NCI-H345 treated with DMSO at 0.1 percent for 48 hours (cell line): ENCODE results near the gene PITPNC1.
"Not testable (repeated sequence)": the region's sequence is repeated elsewhere in the genome, so short reads cannot be mapped to it uniquely, and the experiment has no call there.

Experiments
- DNase-seq: peaks from one replicate; lab custom pipeline; 2025; ENCODE audit not compliant: unreplicated experiment; lab: John Stamatoyannopoulos, UW

The PITPNC1 gene

GRCh38 chr17:67376737-67377487 is at the start of gene PITPNC1:
Gene PITPNC1 (plus strand): TSS chr17:67377281.
- peak; percentile 64 for DNase-seq

GRCh38 chr17:67328026-67328425 is 49.1 kb upstream of the PITPNC1 start:
- DNase-seq: no peak

- not testable (repeated sequence) for DNase-seq
Measured at GRCh38 chr17:67331381-67332161, 45.5 kb upstream of the PITPNC1 start.

- DNase-seq: not testable (repeated sequence)
Measured at GRCh38 chr17:67332162-67332508, 44.9 kb upstream of the PITPNC1 start.

GRCh38 chr17:67335245-67335835 is 41.7 kb upstream of the PITPNC1 start:
- DNase-seq: no peak

- no peak for DNase-seq
Measured at GRCh38 chr17:67336859-67337258, 40.2 kb upstream of the PITPNC1 start.

GRCh38 chr17:67338353-67338752 is 38.7 kb upstream of the PITPNC1 start:
- DNase-seq: not testable (repeated sequence)

- DNase-seq: no peak
Measured at GRCh38 chr17:67343237-67343636, 33.8 kb upstream of the PITPNC1 start.

- no peak for DNase-seq
Measured at GRCh38 chr17:67347826-67348225, 29.3 kb upstream of the PITPNC1 start.

- DNase-seq: no peak
Measured at GRCh38 chr17:67349420-67349819, 27.7 kb upstream of the PITPNC1 start.

- no peak for DNase-seq
Measured at GRCh38 chr17:67353161-67353560, 23.9 kb upstream of the PITPNC1 start.

- no peak for DNase-seq
Measured at GRCh38 chr17:67353929-67354574, 23.0 kb upstream of the PITPNC1 start.

- DNase-seq: no peak
Measured at GRCh38 chr17:67358612-67359011, 18.5 kb upstream of the PITPNC1 start.

- no peak for DNase-seq
Measured at GRCh38 chr17:67359960-67360791, 16.9 kb upstream of the PITPNC1 start.

- no peak for DNase-seq
Measured at GRCh38 chr17:67360880-67361279, 16.2 kb upstream of the PITPNC1 start.

GRCh38 chr17:67362173-67362572 is 14.9 kb upstream of the PITPNC1 start:
- no peak for DNase-seq

- no peak for DNase-seq
Measured at GRCh38 chr17:67364847-67365737, 12.0 kb upstream of the PITPNC1 start.

- no peak for DNase-seq
Measured at GRCh38 chr17:67365738-67366192, 11.3 kb upstream of the PITPNC1 start.
